Panc1 (cell line): Measurements from ENCODE around the gene TTC21B. TPM values are rescaled to one million over a fixed set of nuclear protein-coding genes. Genes with fewer than 3 reads are reported as not detected.

Experiments used
- ATAC-seq: fragments of 200-7000 bp; cut with Tn5 transposase; 2 replicates; pipeline ENCODE4 v1.9.1; 2020; ENCODE audit warnings: mild to moderate bottlenecking, moderate library complexity
- BruUV-seq: library from RNA; stranded (reverse); fragments of 400-500 nt; replicated peaks from 2 replicates; lab custom pipeline; 2021; lab: Mats Ljungman, UMichigan
- CTCF ChIA-PET: fragments of 300-600 bp; sonication (Branson Sonifier 250); formaldehyde crosslinking; loops from one replicate; lab custom pipeline; 2022; ENCODE audit warnings: antibody characterized with exemption; lab: Charles Lee
- POLR2A ChIA-PET: fragments of 300-600 bp; sonication (Branson Sonifier 250); formaldehyde crosslinking; loops from one replicate; lab custom pipeline; 2022; ENCODE audit warnings: antibody characterized with exemption; lab: Charles Lee
- DNase-seq: peaks from one replicate; pipeline ENCODE4 v3.0.0-alpha.2; 2010; ENCODE audit warnings: low read depth, low spot score
- H3K27ac ChIP-seq: 2 replicates; pipeline ENCODE4 v1.5.1; 2011; ENCODE audit warnings: mild to moderate bottlenecking, low read length, inconsistent platforms
- H3K27me3 ChIP-seq: fragments of 200-500 bp; sonication (Bioruptor generic); 2 replicates; pipeline ENCODE4 v1.6.0; 2014; ENCODE audit warnings: low read length, inconsistent platforms; ENCODE audit not compliant: control insufficient read depth, insufficient read depth
- H3K36me3 ChIP-seq: fragments of 200-500 bp; sonication (Bioruptor generic); 2 replicates; pipeline ENCODE4 v1.5.1; 2014; ENCODE audit warnings: inconsistent platforms, mild to moderate bottlenecking, low read length, moderate library complexity; ENCODE audit not compliant: control insufficient read depth, insufficient read depth
- H3K4me1 ChIP-seq: 2 replicates; pipeline ENCODE4 v1.5.1; 2011; ENCODE audit warnings: inconsistent platforms, mild to moderate bottlenecking, low read length, moderate library complexity; ENCODE audit not compliant: control insufficient read depth, insufficient read depth
- H3K4me3 ChIP-seq, 2 experiments: 2 replicates each; pipeline ENCODE4 v1.5.1; 2011 to 2012; ENCODE audit warnings: low read depth in 2 of 2, low read length in 2 of 2, mild to moderate bottlenecking in 2 of 2, inconsistent platforms in 1 of 2, moderate library complexity in 1 of 2
- H3K9me3 ChIP-seq: fragments of 200-500 bp; sonication (Bioruptor generic); 2 replicates; pipeline ENCODE4 v1.5.1; 2014; ENCODE audit warnings: low read depth, mild to moderate bottlenecking, inconsistent platforms, low read length, moderate library complexity; ENCODE audit not compliant: control insufficient read depth, insufficient read depth
- POLR2AphosphoS5 ChIP-seq: IDR thresholded peaks from 2 replicates; pipeline ENCODE4 v1.6.1; 2012; ENCODE audit warnings: mild to moderate bottlenecking, low read depth, low read length, moderate library complexity
- SIN3A ChIP-seq: IDR thresholded peaks from 2 replicates; pipeline ENCODE4 v1.6.1; 2012; ENCODE audit warnings: low read depth, mild to moderate bottlenecking, low read length, moderate library complexity, borderline replicate concordance; ENCODE audit not compliant: insufficient read depth
- TCF7L2 ChIP-seq: IDR thresholded peaks from 2 replicates; pipeline ENCODE4 v1.6.1; 2011; ENCODE audit warnings: mild to moderate bottlenecking, low read depth, low read length, inconsistent platforms
- in situ Hi-C: cut with HindIII; loops from 2 replicates; pipeline ENCODE4 v1.10.0; 2016; ENCODE audit warnings: low sequenced_read_pairs, low pct_unique_long_range_greater_than_20kb
- intact Hi-C: fragments of 100-400 bp; cut with micrococcal nuclease; formaldehyde crosslinking; loops from one replicate; pipeline ENCODE4 v1.10.0; 2022; ENCODE audit not compliant: unreplicated experiment
- total RNA-seq: library from RNA; stranded (reverse); gene quantifications from one replicate; pipeline ENCODE4 v1.2.1, GENCODE V29; 2021; ENCODE audit not compliant: unreplicated experiment
- TF ChIP-seq, protein P1 (sequence below), 2 experiments: IDR thresholded peaks; 2 replicates each; pipeline ENCODE4 v1.6.1; 2011 to 2012; ENCODE audit warnings: low read depth in 2 of 2, control low read depth in 1 of 2, low read length in 1 of 2, mild to moderate bottlenecking in 1 of 2, moderate library complexity in 1 of 2; ENCODE audit not compliant: insufficient read depth in 1 of 2
- TF ChIP-seq, protein P2 (sequence below): fragments of 450-650 bp; IDR thresholded peaks from 2 replicates; pipeline ENCODE4 v1.5.1; 2017; ENCODE audit warnings: mild to moderate bottlenecking

The TTC21B gene
- total RNA-seq, 1 experiment from 2014 or later, result 12.4 TPM

DNA sequence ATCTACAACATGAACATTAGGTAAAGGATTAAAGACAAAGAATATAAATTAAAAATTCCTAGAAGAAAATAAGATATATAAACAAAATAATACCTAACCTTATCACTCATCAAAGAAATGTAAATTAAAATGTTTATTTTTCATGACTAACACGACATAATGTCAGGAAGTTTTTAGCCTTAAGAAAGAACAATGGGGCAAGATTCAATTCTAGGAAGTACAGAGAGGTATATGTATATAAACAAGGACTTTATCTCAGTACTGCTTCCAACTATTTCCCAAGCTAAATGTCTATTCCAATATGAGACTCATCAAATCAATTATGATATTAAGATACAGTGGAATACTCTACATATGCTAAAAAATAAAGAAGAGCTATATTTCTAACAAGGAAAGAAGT is 44.1 kb downstream of the TTC21B start:
- H3K36me3 ChIP-seq, result peaks cover 8% of the 10 kb centered on the region
- DNase-seq (no peak), ATAC-seq (no peak)
- POLR2A ChIA-PET, result no interaction called here
- in situ Hi-C loops, result no loop called here
- CTCF ChIA-PET, result no interaction called here
- no peak overlapping the region for H3K4me3 ChIP-seq
- BruUV-seq, result no TSS peak
- no peaks in the 10 kb centered on the region for H3K27me3 ChIP-seq
- TF ChIP-seq POLR2AphosphoS5 (no peak), TCF7L2 (no peak), SIN3A (no peak)
- TF ChIP-seq, protein P1, sequence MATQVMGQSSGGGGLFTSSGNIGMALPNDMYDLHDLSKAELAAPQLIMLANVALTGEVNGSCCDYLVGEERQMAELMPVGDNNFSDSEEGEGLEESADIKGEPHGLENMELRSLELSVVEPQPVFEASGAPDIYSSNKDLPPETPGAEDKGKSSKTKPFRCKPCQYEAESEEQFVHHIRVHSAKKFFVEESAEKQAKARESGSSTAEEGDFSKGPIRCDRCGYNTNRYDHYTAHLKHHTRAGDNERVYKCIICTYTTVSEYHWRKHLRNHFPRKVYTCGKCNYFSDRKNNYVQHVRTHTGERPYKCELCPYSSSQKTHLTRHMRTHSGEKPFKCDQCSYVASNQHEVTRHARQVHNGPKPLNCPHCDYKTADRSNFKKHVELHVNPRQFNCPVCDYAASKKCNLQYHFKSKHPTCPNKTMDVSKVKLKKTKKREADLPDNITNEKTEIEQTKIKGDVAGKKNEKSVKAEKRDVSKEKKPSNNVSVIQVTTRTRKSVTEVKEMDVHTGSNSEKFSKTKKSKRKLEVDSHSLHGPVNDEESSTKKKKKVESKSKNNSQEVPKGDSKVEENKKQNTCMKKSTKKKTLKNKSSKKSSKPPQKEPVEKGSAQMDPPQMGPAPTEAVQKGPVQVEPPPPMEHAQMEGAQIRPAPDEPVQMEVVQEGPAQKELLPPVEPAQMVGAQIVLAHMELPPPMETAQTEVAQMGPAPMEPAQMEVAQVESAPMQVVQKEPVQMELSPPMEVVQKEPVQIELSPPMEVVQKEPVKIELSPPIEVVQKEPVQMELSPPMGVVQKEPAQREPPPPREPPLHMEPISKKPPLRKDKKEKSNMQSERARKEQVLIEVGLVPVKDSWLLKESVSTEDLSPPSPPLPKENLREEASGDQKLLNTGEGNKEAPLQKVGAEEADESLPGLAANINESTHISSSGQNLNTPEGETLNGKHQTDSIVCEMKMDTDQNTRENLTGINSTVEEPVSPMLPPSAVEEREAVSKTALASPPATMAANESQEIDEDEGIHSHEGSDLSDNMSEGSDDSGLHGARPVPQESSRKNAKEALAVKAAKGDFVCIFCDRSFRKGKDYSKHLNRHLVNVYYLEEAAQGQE (IDR thresholded peaks at IDR 0.05; ENCODE audit: insufficient read depth in 1 of 2, low read depth in 2 of 2, low read length in 1 of 2), result no peak
- TF ChIP-seq, protein P2, sequence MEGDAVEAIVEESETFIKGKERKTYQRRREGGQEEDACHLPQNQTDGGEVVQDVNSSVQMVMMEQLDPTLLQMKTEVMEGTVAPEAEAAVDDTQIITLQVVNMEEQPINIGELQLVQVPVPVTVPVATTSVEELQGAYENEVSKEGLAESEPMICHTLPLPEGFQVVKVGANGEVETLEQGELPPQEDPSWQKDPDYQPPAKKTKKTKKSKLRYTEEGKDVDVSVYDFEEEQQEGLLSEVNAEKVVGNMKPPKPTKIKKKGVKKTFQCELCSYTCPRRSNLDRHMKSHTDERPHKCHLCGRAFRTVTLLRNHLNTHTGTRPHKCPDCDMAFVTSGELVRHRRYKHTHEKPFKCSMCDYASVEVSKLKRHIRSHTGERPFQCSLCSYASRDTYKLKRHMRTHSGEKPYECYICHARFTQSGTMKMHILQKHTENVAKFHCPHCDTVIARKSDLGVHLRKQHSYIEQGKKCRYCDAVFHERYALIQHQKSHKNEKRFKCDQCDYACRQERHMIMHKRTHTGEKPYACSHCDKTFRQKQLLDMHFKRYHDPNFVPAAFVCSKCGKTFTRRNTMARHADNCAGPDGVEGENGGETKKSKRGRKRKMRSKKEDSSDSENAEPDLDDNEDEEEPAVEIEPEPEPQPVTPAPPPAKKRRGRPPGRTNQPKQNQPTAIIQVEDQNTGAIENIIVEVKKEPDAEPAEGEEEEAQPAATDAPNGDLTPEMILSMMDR, result no peak
- intact Hi-C loops, result no loop called here
- H3K4me1 ChIP-seq, result no peaks in the 10 kb centered on the region
- no peak overlapping the region for H3K27ac ChIP-seq
- no peaks in the 10 kb centered on the region for H3K9me3 ChIP-seq

DNA sequence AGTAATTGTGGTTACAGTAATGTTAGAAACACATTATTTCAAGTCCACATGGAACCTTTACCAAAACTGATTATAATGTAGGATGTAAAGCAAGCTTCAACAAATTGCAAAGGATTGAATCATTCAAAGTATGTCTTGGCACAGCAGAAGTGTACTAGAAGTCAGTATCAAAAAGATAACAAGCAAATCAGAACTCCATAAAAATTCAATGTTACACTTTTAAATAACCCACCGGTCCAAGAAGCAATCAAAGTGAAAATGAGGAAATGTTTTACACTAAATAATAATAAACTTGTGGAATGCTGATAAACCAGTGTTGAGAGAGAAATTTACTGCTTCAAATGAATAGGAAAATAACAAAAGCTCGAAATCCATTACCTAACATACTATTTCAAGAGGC is 47.7 kb downstream of the TTC21B start:
- POLR2A ChIA-PET, result no interaction called here
- no peaks in the 10 kb centered on the region for H3K4me1 ChIP-seq
- no peak overlapping the region for H3K27ac ChIP-seq
- in situ Hi-C loops, result no loop called here
- TF ChIP-seq, protein P1 (IDR thresholded peaks at IDR 0.05; ENCODE audit: insufficient read depth in 1 of 2, low read depth in 2 of 2, low read length in 1 of 2), result no peak
- no peak for TF ChIP-seq TCF7L2
- no peak for TF ChIP-seq SIN3A
- TF ChIP-seq, protein P2, result no peak
- DNase-seq (no peak), ATAC-seq (no peak)
- H3K9me3 ChIP-seq, result no peaks in the 10 kb centered on the region
- CTCF ChIA-PET, result no interaction called here
- no TSS peak for BruUV-seq
- H3K27me3 ChIP-seq, result no peaks in the 10 kb centered on the region
- intact Hi-C loops, result no loop called here
- no peak overlapping the region for H3K4me3 ChIP-seq
- H3K36me3 ChIP-seq, result no peaks in the 10 kb centered on the region
